Raji (cell line): ENCODE data around the gene NPY.

Experiments used
- POLR2A ChIP-seq: IDR thresholded peaks from 2 replicates; pipeline ENCODE4 v1.6.1; 2011; ENCODE audit warnings: low read depth, low read length, control low read depth; ENCODE audit not compliant: insufficient read depth

NPY gene

GRCh38 chr7:24283897-24284698 is at the start of gene NPY:
NPY (plus strand) TSS chr7:24284190; CDS start chr7:24285241, 1,051 bp downstream.
- no peak for TF ChIP-seq POLR2A

- no peak for TF ChIP-seq POLR2A
Observed at GRCh38 chr7:24239260-24239659, 44.7 kb upstream of the NPY start.

- no peak for TF ChIP-seq POLR2A
Observed at GRCh38 chr7:24241206-24241605, 42.8 kb upstream of the NPY start.

- TF ChIP-seq POLR2A = no peak
Observed at GRCh38 chr7:24244554-24244953, 39.4 kb upstream of the NPY start.

- TF ChIP-seq POLR2A = no peak
Observed at GRCh38 chr7:24245362-24245761, 38.6 kb upstream of the NPY start.

- no peak for TF ChIP-seq POLR2A
Observed at GRCh38 chr7:24249266-24249665, 34.7 kb upstream of the NPY start.

- TF ChIP-seq POLR2A = no peak
Observed at GRCh38 chr7:24251568-24251967, 32.4 kb upstream of the NPY start.

- no peak for TF ChIP-seq POLR2A
Observed at GRCh38 chr7:24255139-24255538, 28.9 kb upstream of the NPY start.

GRCh38 chr7:24271938-24272337 is 12.1 kb upstream of the NPY start:
- no peak for TF ChIP-seq POLR2A

GRCh38 chr7:24279512-24279911 is 4.5 kb upstream of the NPY start:
- TF ChIP-seq POLR2A = no peak

GRCh38 chr7:24283554-24283896 is 465 bp upstream of the NPY start:
- no peak for TF ChIP-seq POLR2A

- TF ChIP-seq POLR2A = no peak
Observed at GRCh38 chr7:24284699-24285506, 913 bp downstream of the NPY start.

GRCh38 chr7:24290004-24290641 is 6.1 kb downstream of the NPY start:
- TF ChIP-seq POLR2A = no peak

GRCh38 chr7:24291271-24291670 is 7.3 kb downstream of the NPY start:
- no peak for TF ChIP-seq POLR2A

- TF ChIP-seq POLR2A = no peak
Observed at GRCh38 chr7:24297362-24297761, 13.4 kb downstream of the NPY start.

- no peak for TF ChIP-seq POLR2A
Observed at GRCh38 chr7:24298696-24299095, 14.7 kb downstream of the NPY start.
